BE2C (cell line): Measurements from ENCODE around the gene SUMO2.
"Not testable (repeated sequence)": the region's sequence is repeated elsewhere in the genome, so short reads cannot be mapped to it uniquely, and the experiment has no call there.

Experiments used
- DNase-seq: peaks from one replicate; pipeline ENCODE4 v3.0.0-alpha.2; 2020
- H3K27me3 ChIP-seq: fragments of 250-450 bp; sonication (Bioruptor Pico); 2 replicates; pipeline ENCODE4 v1.5.1; 2020; ENCODE audit warnings: mild to moderate bottlenecking
- H3K36me3 ChIP-seq: fragments of 250-450 bp; sonication (Bioruptor Pico); 2 replicates; pipeline ENCODE4 v1.5.1; 2020; ENCODE audit warnings: mild to moderate bottlenecking
- H3K4me1 ChIP-seq: fragments of 250-450 bp; sonication (Bioruptor Pico); 2 replicates; pipeline ENCODE4 v1.5.1; 2020
- H3K4me3 ChIP-seq: 2 replicates; pipeline ENCODE4 v1.5.1; 2011; ENCODE audit warnings: low read depth, low read length
- H3K9me3 ChIP-seq: fragments of 250-450 bp; sonication (Bioruptor Pico); 2 replicates; pipeline ENCODE4 v1.5.1; 2020
- CTCF ChIP-seq: IDR thresholded peaks from 2 replicates; pipeline ENCODE4 v1.5.1; 2012; ENCODE audit warnings: mild to moderate bottlenecking, low read depth, low read length

The SUMO2 gene

GRCh38 chr17:75144816-75145512 lies 37.8 kb downstream of the SUMO2 start:
- Histone ChIP-seq H3K27me3 (no peaks in the 10 kb centered on the region), H3K9me3 (no peaks in the 10 kb centered on the region), H3K4me3 (no peak overlapping the region), H3K4me1 (no peaks in the 10 kb centered on the region), H3K36me3 (peaks cover 97% of the 10 kb centered on the region)
- DNase-seq = no peak
- TF ChIP-seq CTCF = no peak

GRCh38 chr17:75142236-75142971 lies 40.4 kb downstream of the SUMO2 start:
- no peak for TF ChIP-seq CTCF
- Histone ChIP-seq H3K9me3 (no peaks in the 10 kb centered on the region), H3K27me3 (no peaks in the 10 kb centered on the region), H3K4me1 (no peaks in the 10 kb centered on the region), H3K4me3 (no peak overlapping the region), H3K36me3 (peaks cover 95% of the 10 kb centered on the region)
- DNase-seq = no peak

GRCh38 chr17:75138519-75138918 lies 44.2 kb downstream of the SUMO2 start:
- no peak for TF ChIP-seq CTCF
- Histone ChIP-seq H3K27me3 (no peaks in the 10 kb centered on the region), H3K4me3 (no peak overlapping the region), H3K4me1 (no peaks in the 10 kb centered on the region), H3K9me3 (no peaks in the 10 kb centered on the region), H3K36me3 (peaks cover 76% of the 10 kb centered on the region)
- no peak for DNase-seq

- not testable (repeated sequence) for H3K4me3 ChIP-seq, H3K4me1 ChIP-seq, H3K27me3 ChIP-seq, H3K9me3 ChIP-seq, DNase-seq
- H3K36me3 ChIP-seq = peaks cover 68% of the 10 kb centered on the region
Measured at GRCh38 chr17:75137762-75138161, 45.0 kb downstream of the SUMO2 start.

- Histone ChIP-seq H3K27me3 (no peaks in the 10 kb centered on the region), H3K9me3 (no peaks in the 10 kb centered on the region), H3K36me3 (peaks cover 55% of the 10 kb centered on the region), H3K4me3 (no peak overlapping the region), H3K4me1 (no peaks in the 10 kb centered on the region)
- DNase-seq = no peak
- TF ChIP-seq CTCF = no peak
Measured at GRCh38 chr17:75135946-75136345, 46.8 kb downstream of the SUMO2 start.

- Histone ChIP-seq H3K4me1 (no peaks in the 10 kb centered on the region), H3K36me3 (peaks cover 50% of the 10 kb centered on the region), H3K4me3 (no peak overlapping the region), H3K9me3 (no peaks in the 10 kb centered on the region), H3K27me3 (no peaks in the 10 kb centered on the region)
- DNase-seq = no peak
- no peak for TF ChIP-seq CTCF
Measured at GRCh38 chr17:75135452-75135851, 47.3 kb downstream of the SUMO2 start.

- DNase-seq, H3K4me1 ChIP-seq, H3K27me3 ChIP-seq, H3K9me3 ChIP-seq, H3K4me3 ChIP-seq: not testable (repeated sequence)
- H3K36me3 ChIP-seq = peaks cover 48% of the 10 kb centered on the region
Measured at GRCh38 chr17:75133607-75134347, 49.0 kb downstream of the SUMO2 start.
